Loucy (cell line): ENCODE data around the gene SEMA5B.

Experiments used
- H2AFZ ChIP-seq: fragments of 200-600 bp; sonication (generic); 2 replicates; pipeline ENCODE4 v1.6.0; 2016; ENCODE audit warnings: antibody characterized with exemption, mild to moderate bottlenecking, low read length, moderate library complexity
- H3F3A ChIP-seq: fragments of 200-600 bp; 2 replicates; pipeline ENCODE4 v1.6.0; 2016; ENCODE audit warnings: antibody characterized with exemption, low read depth, mild to moderate bottlenecking
- H3K27me3 ChIP-seq: fragments of 200-600 bp; sonication (generic); 2 replicates; pipeline ENCODE4 v1.6.1; 2014; ENCODE audit warnings: low read length, mild to moderate bottlenecking; ENCODE audit not compliant: insufficient read depth, poor library complexity, severe bottlenecking
- H3K36me3 ChIP-seq: fragments of 200-600 bp; sonication (generic); 2 replicates; pipeline ENCODE4 v1.6.1; 2016; ENCODE audit warnings: low read length; ENCODE audit not compliant: insufficient read depth
- H3K4me1 ChIP-seq: fragments of 200-600 bp; sonication (generic); 2 replicates; pipeline ENCODE4 v1.5.1; 2014; ENCODE audit warnings: low read length, mild to moderate bottlenecking; ENCODE audit not compliant: insufficient read depth, poor library complexity, severe bottlenecking
- H3K4me2 ChIP-seq: fragments of 200-600 bp; sonication (generic); 2 replicates; pipeline ENCODE4 v1.6.0; 2014; ENCODE audit warnings: antibody characterized with exemption, low read length, low read depth, mild to moderate bottlenecking; ENCODE audit not compliant: poor library complexity, severe bottlenecking
- H3K4me3 ChIP-seq: fragments of 200-600 bp; sonication (generic); 2 replicates; pipeline ENCODE4 v1.5.1; 2014; ENCODE audit warnings: low read length, mild to moderate bottlenecking, mixed read lengths; ENCODE audit not compliant: poor library complexity, severe bottlenecking
- H3K79me2 ChIP-seq: fragments of 200-600 bp; sonication (generic); 2 replicates; pipeline ENCODE4 v1.6.1; 2014; ENCODE audit warnings: low read length; ENCODE audit not compliant: insufficient read depth
- H3K9ac ChIP-seq: fragments of 200-600 bp; sonication (generic); 2 replicates; pipeline ENCODE4 v1.6.0; 2014; ENCODE audit warnings: mild to moderate bottlenecking, low read depth, low read length, moderate library complexity; ENCODE audit not compliant: poor library complexity, severe bottlenecking
- H3K9me2 ChIP-seq: fragments of 200-600 bp; sonication (generic); replicated peaks from 2 replicates; pipeline ENCODE4 v1.6.1; 2016; ENCODE audit warnings: low read depth, low read length, mixed read lengths
- H3K9me3 ChIP-seq: fragments of 200-600 bp; sonication (generic); 2 replicates; pipeline ENCODE4 v1.6.1; 2014; ENCODE audit warnings: mild to moderate bottlenecking, antibody characterized with exemption, low read length, low read depth; ENCODE audit not compliant: insufficient read depth
- H4K20me1 ChIP-seq: fragments of 200-600 bp; sonication (generic); 2 replicates; pipeline ENCODE4 v1.6.0; 2014; ENCODE audit warnings: antibody characterized with exemption, low read length, mild to moderate bottlenecking; ENCODE audit not compliant: insufficient read depth, poor library complexity, severe bottlenecking
- EZH2phosphoT487 ChIP-seq: fragments of 200-600 bp; IDR thresholded peaks from 2 replicates; pipeline ENCODE4 v1.6.1; 2018; ENCODE audit warnings: antibody characterized with exemption, mild to moderate bottlenecking, moderate library complexity, borderline replicate concordance
- TF ChIP-seq, protein P1 (sequence below): fragments of 200-600 bp; sonication (generic); conservative IDR thresholded peaks from 2 replicates; pipeline ENCODE4 v1.5.1; 2014; ENCODE audit warnings: mild to moderate bottlenecking, antibody characterized with exemption, low read length

The SEMA5B gene

DNA sequence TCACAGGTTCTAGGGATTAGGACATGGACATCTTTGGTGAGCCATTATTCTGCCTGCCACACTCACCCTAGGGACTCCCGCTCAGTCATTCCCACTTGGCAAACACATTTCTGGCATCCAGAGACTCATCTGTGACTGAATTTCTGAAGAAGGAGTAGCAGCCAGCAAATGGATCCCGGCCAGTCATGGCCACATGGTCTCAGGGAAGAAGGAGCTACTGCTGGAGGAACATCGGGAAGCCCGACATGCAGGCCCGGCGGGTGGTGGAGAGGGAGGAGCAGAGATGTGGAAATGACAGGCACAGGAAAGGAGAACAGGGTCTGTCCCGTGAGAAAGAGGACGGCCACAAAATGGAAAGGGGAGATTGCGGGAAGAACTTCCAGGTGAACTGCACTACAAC lies 65.4 kb downstream of the SEMA5B start:
- no peaks in the 10 kb centered on the region for H3K36me3 ChIP-seq
- TF ChIP-seq, protein P1, sequence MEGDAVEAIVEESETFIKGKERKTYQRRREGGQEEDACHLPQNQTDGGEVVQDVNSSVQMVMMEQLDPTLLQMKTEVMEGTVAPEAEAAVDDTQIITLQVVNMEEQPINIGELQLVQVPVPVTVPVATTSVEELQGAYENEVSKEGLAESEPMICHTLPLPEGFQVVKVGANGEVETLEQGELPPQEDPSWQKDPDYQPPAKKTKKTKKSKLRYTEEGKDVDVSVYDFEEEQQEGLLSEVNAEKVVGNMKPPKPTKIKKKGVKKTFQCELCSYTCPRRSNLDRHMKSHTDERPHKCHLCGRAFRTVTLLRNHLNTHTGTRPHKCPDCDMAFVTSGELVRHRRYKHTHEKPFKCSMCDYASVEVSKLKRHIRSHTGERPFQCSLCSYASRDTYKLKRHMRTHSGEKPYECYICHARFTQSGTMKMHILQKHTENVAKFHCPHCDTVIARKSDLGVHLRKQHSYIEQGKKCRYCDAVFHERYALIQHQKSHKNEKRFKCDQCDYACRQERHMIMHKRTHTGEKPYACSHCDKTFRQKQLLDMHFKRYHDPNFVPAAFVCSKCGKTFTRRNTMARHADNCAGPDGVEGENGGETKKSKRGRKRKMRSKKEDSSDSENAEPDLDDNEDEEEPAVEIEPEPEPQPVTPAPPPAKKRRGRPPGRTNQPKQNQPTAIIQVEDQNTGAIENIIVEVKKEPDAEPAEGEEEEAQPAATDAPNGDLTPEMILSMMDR = no peak
- no peak for TF ChIP-seq EZH2phosphoT487
- no peaks in the 10 kb centered on the region for H3K9me2 ChIP-seq
- no peak overlapping the region for H2AFZ ChIP-seq
- H3K9ac ChIP-seq = no peak overlapping the region
- no peak overlapping the region for H3K4me2 ChIP-seq
- H4K20me1 ChIP-seq = no peaks in the 10 kb centered on the region
- no peaks in the 10 kb centered on the region for H3F3A ChIP-seq
- no peak overlapping the region for H3K4me3 ChIP-seq
- H3K27me3 ChIP-seq = peaks cover 35% of the 10 kb centered on the region
- no peaks in the 10 kb centered on the region for H3K79me2 ChIP-seq
- no peaks in the 10 kb centered on the region for H3K4me1 ChIP-seq
- H3K9me3 ChIP-seq = no peaks in the 10 kb centered on the region

DNA sequence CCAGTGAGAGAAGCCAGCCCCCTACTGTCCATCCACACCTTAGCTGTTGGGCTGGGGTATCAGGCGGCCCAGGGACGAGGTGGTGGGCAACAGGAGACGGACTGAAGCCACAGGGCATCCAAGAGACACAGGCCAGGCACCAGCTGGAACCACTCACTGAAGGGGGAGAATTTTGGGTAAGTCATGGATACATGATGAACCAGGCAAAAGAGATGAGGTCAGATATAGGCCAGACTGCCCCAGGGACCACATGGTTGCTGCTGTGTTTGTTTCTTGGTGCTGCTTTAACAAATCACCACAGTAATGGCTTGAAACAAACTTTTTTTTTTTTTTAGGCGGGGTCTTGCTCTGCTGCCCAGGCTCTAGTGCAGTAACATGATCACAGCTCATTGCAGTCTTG lies 66.4 kb downstream of the SEMA5B start:
- peaks cover 35% of the 10 kb centered on the region for H3K27me3 ChIP-seq
- H4K20me1 ChIP-seq = no peaks in the 10 kb centered on the region
- H3K36me3 ChIP-seq = no peaks in the 10 kb centered on the region
- H2AFZ ChIP-seq = no peak overlapping the region
- no peaks in the 10 kb centered on the region for H3F3A ChIP-seq
- H3K9me2 ChIP-seq = no peaks in the 10 kb centered on the region
- TF ChIP-seq EZH2phosphoT487 = no peak
- TF ChIP-seq, protein P1 = no peak
- H3K79me2 ChIP-seq = no peaks in the 10 kb centered on the region
- no peaks in the 10 kb centered on the region for H3K4me1 ChIP-seq
- no peak overlapping the region for H3K9ac ChIP-seq
- no peak overlapping the region for H3K4me2 ChIP-seq
- no peak overlapping the region for H3K4me3 ChIP-seq
- H3K9me3 ChIP-seq = no peaks in the 10 kb centered on the region

DNA sequence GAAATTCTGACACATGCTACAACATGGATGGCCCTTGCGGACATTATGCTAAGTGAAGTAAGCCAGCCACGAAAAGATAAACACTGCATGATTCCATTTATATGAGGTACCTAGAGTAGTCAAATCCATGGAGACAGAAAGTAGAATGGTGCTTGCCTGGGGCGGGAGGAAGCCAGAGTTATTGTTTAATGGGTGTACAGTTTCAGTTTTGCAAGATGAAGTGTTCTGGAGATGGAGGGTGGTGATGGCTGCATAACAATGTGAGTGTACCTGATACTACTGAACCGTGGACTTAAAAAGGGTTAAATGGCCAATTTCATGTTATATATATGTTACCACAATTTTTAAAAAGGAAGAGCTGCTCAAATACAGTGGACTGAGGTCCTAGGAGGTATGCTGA lies 66.9 kb downstream of the SEMA5B start:
- no peak for TF ChIP-seq EZH2phosphoT487
- TF ChIP-seq, protein P1 = no peak
- Histone ChIP-seq H3K4me2 (no peak overlapping the region), H3K79me2 (no peaks in the 10 kb centered on the region), H3K9me2 (no peaks in the 10 kb centered on the region), H3K9me3 (no peaks in the 10 kb centered on the region), H4K20me1 (no peaks in the 10 kb centered on the region), H3K4me1 (no peaks in the 10 kb centered on the region), H3K9ac (no peak overlapping the region), H3K27me3 (peaks cover 33% of the 10 kb centered on the region), H3K36me3 (no peaks in the 10 kb centered on the region), H3K4me3 (no peak overlapping the region), H3F3A (no peaks in the 10 kb centered on the region), H2AFZ (no peak overlapping the region)
